GM18505 (cell line): ENCODE data around the gene CLCNKA.
"Not testable (repeated sequence)": the region's sequence is repeated elsewhere in the genome, so short reads cannot be mapped to it uniquely, and the experiment has no call there.

Experiments
- ATAC-seq: cut with Tn5 transposase; IDR thresholded peaks from one replicate; pipeline ENCODE4 v1.9.1; 2021; ENCODE audit not compliant: unreplicated experiment
- POLR2A ChIP-seq: IDR thresholded peaks from 4 replicates; pipeline ENCODE4 v1.6.1; 2011; ENCODE audit warnings: borderline replicate concordance; ENCODE audit not compliant: insufficient read depth, insufficient read length; ENCODE audit errors: extremely low read depth

Gene CLCNKA

DNA sequence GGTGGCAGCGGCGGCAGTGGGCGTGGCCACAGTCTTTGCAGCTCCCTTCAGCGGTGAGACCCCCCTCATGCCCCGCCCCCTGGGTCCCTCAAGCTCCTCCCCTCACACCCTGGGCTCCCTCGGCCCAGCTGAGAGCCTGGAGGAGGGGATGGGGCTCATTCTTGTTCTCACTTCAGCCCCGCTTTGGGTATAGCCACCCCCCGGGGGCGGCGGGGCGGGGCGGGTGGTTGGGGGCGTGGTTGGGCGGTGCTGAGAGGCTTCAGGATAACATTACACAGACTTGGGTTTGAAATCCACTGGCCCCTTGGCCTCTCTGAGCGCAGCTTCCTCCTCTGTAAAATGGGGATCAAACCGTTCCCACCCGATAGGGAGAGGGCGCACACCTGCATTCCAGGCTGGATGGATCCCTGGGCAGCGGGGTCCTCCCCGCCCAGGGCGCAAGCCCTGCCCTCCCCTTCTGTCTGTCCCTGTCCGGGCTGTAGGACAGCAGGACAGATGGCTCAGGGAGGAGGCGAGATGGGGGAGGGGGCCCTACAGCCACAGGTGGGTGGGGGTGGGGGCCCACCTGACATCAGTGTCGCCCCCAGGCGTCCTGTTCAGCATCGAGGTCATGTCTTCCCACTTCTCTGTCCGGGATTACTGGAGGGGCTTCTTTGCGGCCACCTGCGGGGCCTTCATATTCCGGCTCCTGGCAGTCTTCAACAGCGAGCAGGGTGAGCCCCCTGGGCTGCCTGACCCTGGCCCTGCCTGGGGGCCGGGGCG, 5.1 kb downstream of the CLCNKA start:
- ATAC-seq: no peak
- no peak for TF ChIP-seq POLR2A

DNA sequence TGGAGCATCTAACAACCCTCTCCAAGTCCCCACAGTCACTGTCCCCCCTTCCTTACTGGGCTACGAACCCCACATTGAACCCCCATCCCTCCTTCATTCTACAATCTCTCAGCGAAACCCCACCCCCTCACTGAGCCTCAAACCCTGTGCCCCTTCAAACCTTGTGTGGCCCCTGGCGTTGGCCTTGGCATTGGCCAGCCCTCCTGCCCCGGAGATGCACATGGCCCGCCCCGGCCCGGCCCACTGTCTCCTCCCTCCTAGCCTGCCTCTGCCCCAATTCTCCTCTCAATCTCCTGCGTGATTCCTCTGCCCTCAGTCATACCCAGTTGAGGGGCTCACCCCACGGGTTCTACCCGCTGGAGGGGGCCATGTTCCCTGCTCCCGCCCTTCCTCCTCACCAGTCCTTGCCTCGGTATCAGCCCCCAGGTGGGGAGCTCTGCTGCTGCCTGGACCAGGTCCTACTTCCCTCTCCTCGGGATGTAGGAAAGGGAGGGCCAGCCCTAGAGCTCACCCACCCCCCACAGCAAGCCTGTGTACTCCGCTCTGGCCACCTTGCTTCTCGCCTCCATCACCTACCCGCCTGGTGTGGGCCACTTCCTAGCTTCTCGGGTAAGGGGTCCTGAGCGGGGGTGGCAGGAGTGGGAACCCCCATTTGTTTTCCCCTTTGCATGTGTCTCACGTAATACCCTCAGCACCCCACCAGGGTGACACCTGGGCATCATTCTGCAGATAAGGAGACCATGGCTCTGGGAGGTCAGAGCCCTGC, 6.6 kb downstream of the CLCNKA start:
- ATAC-seq: no peak
- TF ChIP-seq POLR2A: no peak

DNA sequence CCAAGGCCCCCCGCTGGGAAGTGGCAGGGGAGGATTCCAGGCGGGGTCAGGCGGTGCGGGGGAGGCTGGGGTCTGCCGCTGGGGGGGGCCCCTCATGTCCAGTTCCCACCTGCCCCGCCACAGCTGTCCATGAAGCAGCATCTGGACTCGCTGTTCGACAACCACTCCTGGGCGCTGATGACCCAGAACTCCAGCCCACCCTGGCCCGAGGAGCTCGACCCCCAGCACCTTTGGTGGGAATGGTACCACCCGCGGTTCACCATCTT, 7.1 kb downstream of the CLCNKA start:
- ATAC-seq: not testable (repeated sequence)

DNA sequence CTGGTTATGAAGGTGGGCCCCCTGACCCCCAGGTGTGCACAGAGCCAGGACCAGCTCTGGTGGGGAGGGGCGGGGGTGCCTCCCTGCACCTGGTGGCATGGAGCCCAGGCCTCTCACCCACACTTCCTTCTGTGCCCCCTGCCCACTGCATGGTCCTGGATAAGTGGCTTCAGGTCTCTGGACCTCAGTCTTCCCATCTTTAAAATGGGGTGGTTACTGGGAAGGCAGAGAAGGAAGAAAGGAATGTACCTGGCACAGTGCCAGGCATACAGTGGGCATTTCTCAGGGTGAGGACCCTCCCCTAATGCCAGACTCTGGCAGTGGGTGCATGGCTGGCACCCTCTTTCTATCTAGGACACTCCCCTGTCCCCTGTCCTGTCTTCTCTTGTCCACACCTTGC, 7.5 kb downstream of the CLCNKA start:
- no peak for ATAC-seq
- no peak for TF ChIP-seq POLR2A

DNA sequence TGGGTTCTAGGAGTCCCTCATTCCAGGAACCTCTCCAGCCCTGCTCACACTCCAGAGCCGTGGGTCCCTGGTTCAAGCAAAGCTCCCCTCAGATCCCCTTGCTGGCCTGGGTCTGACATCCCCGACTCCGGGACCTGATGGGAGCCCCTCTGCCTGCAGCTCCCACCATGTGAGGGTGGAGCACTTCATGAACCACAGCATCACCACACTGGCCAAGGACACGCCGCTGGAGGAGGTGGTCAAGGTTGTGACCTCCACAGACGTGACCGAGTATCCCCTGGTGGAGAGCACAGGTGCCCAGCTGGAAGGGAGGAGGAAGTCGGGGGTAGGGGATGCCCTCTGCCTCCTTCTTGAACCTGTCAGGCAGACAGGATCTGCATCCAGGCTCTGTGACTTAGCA, 9.7 kb downstream of the CLCNKA start:
- no peak for TF ChIP-seq POLR2A

DNA sequence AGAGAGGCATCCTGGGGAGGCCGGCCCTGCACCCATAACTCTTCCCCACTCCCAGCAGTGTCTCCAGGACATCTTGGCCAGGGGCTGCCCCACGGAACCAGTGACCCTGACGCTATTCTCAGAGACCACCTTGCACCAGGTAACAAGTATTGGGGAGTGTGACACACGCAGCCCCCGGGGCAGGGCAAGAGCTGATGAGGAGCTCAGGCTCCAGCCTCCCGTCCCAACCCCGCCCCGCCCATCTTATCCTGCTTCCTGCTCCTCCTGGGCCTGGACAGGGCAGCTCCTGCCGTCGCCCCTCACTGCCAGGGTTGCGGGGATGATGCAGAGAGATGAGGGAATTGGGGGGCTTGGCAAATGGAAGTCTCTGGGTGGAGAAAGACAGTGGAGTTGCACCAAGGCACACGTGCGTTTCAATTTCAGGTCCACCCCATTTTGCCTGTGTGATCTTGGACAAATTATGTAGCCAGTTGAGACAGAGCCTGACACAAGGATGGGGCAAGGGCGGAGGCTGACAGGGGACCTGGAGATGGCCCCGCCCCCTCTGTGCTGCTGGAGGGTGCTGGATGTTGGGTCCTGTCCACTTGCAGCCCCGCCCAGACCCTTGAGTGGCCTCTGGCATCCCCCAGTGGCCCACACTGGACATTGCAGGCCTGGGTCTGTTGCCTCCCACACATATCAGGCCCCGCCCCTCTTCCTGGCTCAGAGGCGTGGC, 10.7 kb downstream of the CLCNKA start:
- TF ChIP-seq POLR2A: no peak
- ATAC-seq: no peak

More for the DNA sequence above, 9.7 kb downstream of the CLCNKA start:
- ATAC-seq: no peak

DNA sequence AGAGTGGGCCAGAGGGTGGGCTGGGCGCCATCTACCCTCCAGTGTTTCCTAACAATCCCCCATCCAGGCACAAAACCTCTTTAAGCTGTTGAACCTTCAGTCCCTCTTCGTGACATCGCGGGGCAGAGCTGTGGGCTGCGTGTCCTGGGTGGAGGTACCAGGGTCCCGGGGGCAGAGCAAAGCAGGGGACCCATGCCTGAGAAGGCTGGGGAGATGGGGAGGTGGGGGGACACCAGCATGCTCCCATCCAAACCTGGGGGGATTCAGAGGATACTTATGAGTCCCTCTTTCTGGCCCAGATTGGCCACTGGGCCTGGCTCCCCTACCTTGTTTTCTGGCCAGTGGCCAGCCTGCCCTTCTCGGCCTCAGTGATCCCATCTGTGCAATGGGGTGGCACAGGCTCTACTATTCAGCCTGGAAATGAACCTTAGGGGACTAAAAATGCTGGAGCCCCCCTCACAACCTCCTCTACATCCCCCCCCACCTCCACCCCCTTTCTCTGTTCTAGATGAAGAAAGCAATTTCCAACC, 11.3 kb downstream of the CLCNKA start:
- ATAC-seq: not testable (repeated sequence)

DNA sequence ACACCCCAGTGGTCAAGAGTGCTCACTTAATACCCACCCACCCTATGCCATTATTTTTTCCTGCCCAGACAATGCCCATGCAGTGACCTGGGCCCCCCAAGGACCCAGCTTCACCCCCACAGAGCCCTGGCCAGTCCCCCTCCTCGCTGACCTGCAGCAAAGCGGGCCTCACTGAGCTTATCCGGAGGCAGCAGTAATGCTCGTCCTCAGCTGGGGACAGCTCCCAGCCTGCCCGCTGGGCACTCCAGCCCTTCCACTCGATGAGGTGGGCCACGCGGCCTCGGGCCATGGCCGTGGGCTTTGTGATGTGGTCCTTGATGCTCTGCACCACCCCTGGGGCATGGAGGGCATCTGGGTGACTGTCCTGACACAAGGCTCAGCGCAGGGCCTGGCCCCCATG, 14.6 kb downstream of the CLCNKA start:
- not testable (repeated sequence) for ATAC-seq

DNA sequence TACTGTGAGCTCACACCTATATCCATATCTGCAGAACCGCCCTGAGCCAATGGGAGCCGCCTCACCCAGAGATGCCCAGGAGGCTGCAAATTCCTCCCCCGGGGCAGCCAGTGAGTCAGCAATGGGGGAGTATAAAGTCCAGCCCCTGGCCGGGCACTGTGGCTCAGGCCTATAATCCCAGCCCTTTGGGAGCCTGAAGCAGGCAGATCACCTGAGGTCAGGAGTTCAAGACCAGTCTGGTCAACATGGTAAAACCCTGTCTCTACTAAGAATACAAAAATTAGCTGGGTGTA, 16.7 kb downstream of the CLCNKA start:
- no peak for TF ChIP-seq POLR2A
- ATAC-seq: no peak

DNA sequence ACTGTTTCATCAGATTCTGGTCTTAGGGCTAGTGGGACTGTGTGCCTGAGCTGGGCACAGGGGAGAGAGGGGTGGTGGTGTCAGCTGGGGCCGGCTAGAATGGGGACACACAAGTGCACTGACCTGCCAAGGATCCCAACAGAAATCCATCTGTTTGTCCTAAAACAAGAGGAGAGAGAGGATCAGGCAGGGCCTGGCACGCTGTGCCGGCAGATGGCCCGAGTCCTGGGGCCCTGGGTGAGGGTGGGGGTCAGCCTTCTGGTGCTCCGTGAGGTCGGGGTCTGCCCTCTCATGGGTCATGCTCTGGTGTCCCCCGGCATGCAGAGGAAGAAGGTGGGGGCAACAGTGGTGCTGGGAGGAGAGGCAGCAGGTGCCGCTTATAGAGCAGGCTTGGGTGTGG, 18.0 kb downstream of the CLCNKA start:
- not testable (repeated sequence) for ATAC-seq

DNA sequence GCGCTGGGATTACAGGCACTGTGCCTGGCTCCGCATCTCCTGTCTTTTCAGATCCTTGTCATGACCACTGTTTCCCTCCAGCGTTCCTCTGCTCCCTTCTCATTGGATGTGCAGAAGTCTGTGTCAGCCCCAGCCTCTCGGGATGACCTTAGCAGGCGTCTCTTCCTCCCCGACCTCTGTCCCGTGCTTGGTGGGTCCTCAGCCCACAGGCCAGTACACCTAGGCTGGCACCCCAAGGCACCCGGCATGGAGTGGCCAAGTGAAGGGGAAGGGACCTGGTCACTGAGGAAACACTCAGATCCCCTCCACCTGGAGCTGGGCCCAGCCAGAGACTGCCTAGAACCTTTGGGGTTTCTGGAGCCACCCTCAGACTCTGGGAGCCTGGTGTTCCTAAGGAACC, 19.4 kb downstream of the CLCNKA start:
- TF ChIP-seq POLR2A: no peak
- ATAC-seq: no peak

DNA sequence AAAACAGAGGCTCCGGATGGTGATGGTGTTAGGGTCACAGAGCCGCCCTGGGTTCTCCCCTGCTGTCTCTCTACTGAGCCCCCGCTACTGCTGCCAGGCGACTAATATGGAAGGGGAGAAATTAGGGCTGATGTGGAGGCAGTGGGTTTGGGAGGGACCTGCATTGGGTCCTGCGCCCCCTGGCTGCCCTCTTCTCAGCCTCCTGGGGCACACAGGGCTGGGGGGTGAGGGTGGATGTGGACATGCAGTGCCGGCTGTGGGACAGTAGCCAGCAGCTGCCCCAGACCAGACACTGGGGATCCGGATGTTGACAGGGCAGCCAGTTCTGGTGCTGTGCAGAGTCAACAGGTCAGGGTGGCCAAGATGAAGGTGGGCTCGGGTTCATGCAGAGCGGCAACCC, 20.3 kb downstream of the CLCNKA start:
- no peak for TF ChIP-seq POLR2A
- ATAC-seq: no peak

DNA sequence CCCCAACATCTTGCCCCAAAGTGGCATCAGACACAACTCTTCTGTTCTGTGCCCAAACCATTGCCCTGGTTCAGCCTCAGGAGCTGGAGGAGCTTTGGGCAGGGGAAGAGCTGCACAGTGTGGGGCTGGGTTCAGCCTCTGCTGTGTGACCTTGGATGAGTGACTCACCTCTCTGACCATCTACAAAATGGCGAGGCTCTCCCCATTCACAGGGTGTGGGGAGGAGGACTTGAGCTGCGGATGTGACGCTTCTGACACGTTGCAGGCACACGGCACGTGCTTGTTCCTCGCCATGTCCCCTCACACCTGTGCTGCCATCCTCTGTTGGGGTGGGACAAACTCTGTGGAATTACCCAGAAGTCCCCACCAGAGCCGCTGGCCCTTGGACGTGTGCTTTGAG, 20.8 kb downstream of the CLCNKA start:
- not testable (repeated sequence) for ATAC-seq

DNA sequence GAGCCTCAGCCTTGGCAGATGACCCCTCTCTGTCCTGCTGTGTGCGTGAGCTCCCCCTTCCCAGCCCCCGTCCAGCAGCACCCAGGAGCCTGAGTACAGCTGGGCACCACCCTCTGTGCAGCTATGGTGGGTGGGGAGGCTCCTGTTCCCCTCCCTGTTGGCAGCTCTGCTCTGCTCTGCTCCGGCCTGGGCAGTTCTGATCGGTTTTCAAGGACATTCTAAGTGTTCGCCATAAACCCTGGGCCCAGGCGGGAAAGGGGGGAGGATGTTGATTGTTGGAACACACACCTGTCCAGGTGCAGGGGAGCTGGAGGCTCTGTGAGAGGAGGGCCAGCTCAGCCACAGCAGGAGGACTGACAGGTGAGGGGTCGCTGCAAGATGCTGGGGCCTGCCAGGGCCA, 21.7 kb downstream of the CLCNKA start, which contains the start of gene CLCNKB:
Gene CLCNKB (plus strand): TSS at position 262 of the 400 bp plus-strand sequence. CDS start 711 bp downstream, outside the sequence.
- TF ChIP-seq POLR2A: no peak
- ATAC-seq: no peak

DNA sequence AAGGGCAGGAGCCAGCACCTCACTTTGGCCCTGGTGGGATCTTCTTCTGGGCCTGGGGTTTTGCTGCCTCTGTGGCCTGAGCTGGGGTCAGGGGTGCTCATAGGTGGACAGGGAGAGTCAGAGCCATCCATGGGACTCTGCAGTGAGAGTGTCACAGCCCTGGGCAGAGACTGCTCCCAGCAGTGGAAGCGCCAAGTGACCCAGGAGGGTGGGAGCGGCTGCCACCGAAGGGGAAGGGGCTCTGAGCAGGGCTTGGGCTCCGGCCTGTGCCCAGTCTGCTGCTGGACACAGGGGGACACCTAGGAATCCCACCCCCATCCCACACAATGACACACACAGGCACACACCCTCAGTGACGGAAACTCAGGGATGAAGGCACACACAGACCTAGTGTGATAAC, 22.1 kb downstream of the CLCNKA start:
- TF ChIP-seq POLR2A: no peak

DNA sequence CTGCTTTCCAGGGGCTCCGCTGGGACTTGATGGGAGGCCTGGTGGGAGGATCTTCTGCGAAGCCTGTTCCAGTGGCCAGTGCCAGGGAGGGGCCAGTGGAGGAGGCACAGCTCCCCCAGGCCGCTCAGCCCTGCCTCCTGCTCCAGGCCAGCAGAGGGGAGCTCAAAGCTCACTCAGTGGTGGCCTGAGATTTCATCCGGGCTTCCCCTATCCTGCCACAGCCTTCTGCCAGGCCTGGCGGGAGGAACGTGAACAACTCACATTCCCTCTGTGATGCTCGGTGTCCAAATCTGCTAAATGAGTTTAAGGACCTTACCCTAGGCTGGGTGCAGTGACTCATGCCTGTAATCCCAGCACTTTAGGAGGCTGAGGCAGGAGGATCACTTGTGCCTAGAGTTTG, 25.0 kb downstream of the CLCNKA start:
- TF ChIP-seq POLR2A: no peak
- ATAC-seq: no peak

More for the DNA sequence above, 22.1 kb downstream of the CLCNKA start:
- ATAC-seq: no peak
